Measurements from ENCODE around the gene RSF1.

RSF1 gene

DNA sequence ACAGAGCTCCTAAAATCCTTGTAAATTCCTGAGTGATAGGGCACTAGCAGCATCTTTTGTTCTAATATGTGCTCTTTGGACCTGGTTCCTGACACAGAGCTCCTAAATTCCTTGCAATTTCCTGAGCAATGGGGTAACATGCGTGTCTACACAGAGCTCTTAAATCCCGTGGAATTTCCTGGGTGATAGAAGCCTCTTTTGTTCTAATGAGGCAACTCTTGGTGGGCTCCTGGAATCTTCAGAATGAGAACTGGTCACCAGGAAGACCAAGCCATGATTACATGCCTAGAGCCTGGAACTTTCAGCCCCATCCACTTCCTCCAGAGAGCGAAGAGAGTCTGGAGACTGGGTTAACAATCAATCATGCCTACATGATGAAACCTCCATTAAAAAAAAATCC, 19.0 kb downstream of the RSF1 start:
- no peak for DNase-seq (ENCODE audit: low spot score)

DNA sequence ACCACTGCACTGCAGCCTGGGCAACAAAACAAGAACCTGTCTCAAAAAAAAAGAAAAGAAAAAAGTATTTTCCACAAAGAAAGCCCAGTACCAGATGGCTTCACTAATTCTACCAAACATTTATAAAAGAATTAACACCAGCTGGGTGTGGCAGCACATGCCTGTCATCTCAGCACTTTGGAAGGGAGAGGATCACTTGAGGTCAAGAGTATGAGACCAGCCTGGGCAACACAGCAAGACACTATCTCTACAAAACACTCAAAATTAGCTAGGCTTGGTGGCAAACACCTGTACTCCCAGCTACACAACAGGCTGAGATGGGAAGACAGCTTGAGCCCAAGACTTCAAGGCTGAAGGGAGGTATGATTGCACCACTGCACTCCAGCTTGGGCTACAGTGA, 20.1 kb downstream of the RSF1 start:
- no peak for DNase-seq (ENCODE audit: low spot score)

DNA sequence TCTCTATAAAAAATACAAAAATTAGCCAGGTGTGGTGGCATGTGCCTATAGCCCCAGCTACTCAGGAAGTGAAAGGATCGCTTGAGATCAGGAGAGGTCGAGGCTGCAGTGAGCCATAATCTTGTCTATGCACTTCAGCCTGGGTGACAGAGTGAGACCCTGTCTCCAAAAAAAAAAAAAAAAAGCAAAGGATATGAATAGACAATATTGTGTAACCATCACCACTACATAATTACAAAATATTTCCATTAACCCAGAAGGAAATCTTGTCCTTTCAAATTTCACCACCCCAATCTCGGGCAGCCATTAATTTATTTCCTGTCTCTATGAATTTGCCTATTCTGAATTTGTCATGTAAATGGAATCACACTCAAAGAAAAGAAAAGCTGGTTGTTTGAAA, 21.2 kb downstream of the RSF1 start:
- DNase-seq (ENCODE audit: low spot score) = no peak

DNA sequence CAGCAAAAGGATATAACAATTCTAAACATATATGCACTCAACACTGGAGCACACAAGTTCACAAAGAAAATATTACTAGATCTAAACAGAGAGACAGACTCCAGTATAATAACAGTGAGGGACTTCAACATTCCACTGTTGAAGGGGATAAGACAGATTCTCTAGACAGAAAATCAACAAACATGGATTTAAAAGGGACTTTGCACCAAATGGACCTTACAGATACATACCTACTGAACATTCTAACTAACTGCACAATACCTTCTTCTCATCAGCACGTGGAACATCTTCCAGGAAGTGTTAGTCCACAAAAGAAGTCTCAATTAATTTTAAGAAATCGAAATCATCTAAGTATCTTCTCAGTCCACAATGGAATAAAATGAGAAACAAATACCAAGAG, 26.6 kb downstream of the RSF1 start:
- DNase-seq (ENCODE audit: low spot score) = no peak

DNA sequence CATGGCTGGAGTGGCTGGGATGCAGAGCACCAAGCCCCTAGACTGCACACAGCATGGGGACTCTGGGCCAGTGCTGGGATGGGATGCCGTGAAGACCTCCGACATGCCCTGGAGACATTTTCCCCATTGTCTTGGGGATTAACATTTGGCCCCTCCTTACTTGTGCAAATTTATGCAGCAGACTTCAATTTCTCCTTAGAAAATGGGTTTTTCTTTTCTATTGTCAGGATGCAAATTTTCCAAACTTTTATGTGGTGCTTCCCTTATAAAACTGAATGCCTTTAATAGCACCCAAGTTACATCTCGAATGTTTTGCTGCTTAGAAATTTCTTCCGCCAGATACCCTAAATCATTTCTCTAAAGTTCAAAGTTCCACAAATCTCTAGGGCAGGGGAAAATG, 29.2 kb downstream of the RSF1 start:
- DNase-seq (ENCODE audit: low spot score) = no peak

DNA sequence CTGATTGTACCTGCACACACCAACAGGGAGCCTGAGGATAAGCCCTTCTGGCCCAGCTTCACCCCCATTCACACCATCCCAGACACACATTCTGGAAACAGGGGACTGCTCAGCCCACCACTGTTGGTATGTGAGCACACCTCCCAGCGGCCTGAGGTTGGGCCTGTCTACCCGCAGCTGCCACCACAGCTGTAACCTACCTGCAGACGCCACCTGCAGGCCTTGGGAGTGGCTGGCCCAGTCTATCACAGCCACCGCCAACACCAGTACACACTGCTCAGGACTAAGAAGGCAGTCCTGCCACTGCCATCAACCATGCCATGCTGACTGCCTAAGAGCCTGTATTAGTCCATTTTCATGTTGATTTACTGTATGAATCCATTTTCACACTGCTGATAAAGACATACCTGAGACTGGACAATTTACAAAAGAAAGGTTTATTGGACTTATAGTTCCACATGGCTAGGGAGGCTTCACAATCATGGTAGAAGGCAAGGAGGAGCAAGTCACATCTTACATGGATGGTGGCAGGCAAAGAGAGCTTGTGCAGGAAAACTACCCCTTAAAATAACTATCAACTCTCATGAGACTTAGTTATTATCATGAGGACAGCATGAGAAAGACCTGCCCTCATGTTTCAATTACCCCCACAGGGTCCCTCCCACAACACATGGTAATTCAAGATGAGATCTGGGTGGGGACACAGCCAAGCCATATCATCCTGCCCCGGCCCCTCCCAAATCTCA, 30.6 kb downstream of the RSF1 start:
- DNase-seq (ENCODE audit: low spot score) = no peak

DNA sequence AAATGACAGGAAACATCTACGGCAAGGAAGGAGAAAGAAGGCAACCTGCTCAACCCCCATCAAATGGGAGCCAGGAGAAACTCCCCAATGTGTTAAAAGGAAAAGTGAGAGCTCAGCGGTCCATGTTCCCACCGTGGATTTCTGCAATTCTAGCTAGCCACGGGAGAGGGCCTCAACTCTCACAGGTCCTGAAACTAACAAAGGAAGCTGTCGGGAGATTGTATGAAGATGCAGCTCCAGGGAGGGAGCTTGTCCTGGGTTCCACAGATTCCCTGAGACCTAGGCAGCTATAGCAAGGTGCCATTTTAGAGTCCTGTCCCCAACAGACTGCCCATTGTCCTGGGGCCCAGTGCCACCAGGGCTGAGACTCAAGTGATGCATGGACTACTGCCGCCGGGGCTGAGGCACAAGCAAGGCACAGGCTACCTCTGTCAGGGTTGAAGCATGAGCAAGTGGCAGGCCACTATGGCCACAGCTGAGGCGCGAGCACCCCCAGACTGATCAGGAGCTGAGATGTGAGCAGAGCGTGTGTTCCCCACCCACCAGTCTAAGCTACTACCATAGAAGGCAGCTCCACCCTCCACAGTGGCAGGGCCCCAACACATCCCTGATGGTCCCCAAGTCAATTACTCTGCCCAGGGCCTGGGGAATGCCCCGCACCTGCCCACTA, 31.3 kb downstream of the RSF1 start:
- no peak for DNase-seq (ENCODE audit: low spot score)

DNA sequence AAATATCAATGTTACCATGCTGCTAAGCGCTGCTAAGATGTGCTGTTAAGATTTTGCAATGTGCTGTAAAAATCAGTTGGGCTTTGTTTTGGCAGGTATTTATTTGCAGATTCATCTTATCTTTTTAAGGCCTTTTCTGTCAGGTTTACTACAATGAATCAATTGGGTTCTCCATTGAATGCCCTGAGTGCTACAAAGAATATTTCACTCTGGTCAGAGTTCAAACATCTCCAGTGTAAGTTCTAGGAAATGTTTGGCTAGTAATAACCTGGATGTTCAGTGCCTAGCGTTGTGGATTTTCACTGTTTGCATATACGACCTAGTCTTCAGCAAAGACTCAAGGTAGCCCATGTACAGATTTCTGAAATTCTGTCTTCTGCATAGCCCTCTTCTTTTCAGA, 36.0 kb downstream of the RSF1 start:
- no peak for DNase-seq (ENCODE audit: low spot score)

DNA sequence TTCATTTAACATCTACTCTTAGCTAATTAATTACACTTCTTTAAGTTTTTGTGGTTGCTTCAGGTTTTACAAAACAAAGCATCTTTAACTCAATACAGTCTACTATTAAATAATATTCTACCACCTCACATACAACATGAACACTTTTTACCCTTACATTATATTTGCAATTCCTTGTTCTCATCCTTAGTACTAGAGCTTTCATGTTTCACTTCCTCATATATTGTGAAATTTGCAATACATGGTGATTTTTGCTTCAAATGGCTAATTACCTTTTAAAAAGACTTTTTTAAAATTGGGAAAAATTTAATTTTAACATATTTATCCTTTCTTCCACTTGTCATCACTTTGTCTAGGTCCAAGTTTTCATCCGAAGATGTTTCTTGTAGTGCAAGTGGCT, 37.5 kb downstream of the RSF1 start:
- DNase-seq (ENCODE audit: low spot score) = no peak

DNA sequence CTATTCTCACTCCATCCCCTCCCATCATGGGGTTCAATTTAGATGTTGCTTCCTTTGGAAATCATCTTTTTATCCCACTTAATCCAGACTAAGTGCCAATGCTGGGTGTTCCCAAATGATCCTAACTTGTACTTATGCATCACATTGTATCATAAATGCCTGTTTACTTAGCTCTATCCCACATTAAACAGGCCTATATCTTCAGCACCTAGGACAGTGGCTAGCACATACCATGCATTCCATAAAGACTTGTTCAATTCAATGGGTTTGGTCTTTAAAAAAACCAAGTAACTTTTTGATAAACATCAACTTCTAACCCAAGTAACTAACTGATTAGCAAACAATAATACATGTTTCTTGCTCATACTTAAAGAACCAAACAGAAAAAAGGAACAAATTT, 40.6 kb downstream of the RSF1 start:
- DNase-seq (ENCODE audit: low spot score) = no peak

DNA sequence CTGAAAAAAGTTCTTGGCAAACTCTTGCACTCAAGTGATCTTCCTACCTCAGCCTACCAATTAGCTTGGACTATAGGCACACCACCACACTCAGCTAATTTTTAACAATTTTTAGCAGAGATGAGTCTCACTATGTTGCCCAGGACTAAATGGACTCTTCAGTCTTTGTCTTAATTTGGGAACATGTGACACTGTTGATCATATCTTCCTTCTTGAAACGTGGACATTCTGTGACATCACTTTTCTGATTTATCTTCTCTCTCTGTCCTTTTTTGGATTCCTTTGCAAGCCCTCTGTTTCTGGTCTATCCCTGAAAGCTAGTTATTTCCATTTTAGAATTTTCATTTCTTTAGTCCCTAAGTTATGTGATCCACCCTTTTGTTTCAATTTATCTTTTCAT, 42.0 kb downstream of the RSF1 start:
- no peak for DNase-seq (ENCODE audit: low spot score)

DNA sequence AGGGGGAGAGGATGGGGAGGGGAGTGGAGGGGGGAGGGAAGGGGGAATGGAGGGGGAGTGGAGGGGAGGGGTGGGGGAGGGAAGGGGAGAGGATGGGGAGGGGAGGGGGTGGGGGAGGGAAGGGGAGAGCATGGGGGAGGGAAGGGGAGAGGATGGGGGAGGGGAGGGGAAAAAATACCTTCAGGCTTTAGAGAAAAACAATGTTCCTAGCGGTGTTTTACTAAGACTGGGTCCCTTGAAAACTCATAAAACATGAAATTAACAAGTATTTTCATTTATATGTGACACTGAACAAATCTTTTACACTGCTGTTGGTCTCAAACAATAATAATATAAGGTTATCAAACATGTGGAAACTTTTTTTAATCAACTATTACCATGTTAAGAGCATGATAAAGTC, 42.4 kb downstream of the RSF1 start:
- no peak for DNase-seq (ENCODE audit: low spot score)

DNA sequence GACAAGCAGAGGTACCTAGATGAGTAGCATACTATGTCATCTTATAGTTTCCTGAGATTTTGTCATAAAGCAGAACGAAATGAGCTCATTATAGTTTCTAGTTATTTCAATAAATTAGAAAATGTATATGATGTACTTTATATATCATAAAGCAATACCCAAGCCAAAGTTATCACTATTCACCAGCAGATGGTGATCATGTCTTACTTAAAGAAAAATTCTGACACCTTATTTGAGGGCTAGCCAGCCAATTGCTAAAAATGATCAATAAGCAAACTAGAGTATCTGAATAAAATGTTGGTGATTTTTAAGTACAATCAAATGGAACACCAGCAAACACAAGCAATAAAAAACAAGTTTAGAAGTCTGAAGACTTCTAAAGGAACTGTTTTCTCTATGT, 44.1 kb downstream of the RSF1 start:
- DNase-seq (ENCODE audit: low spot score) = no peak

DNA sequence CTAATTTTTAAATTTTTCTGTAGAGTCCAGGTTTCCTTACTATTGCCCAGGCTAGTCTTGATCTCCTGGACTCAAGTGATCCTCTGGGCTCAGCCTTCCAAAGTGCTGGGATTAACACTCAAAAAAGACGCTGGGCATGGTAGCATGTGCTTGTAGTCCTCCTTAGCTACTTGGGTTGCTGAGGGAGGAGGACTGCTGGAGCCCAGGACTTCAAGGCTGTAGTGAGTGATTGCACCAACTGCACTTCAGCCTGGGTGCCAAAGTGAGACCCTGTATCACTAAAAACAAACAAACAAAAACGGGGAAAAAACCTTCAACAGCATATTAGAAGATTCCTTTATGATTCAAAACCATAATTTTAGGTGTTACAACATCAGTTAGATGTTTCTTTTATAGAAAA, 44.6 kb downstream of the RSF1 start:
- no peak for DNase-seq (ENCODE audit: low spot score)

DNA sequence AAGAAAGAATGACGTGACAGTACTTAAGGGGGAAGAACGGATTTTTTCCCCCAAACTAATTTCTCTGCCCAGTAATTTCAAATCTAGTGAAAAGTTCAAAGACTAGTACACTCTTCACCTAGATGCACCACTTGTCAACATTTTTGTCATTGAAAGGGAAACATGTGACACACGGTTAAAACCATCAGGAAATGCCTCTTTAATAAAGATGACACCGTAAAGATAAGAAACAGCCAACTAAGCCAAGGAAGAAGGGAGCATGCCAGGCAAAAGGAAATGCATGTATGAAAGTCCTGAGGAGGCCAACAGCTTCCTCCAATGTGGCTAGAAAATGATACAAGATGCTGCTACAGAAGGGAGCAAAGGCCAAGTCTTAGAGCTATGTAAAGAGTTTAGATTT, 49.4 kb downstream of the RSF1 start:
- DNase-seq (ENCODE audit: low spot score) = no peak

DNA sequence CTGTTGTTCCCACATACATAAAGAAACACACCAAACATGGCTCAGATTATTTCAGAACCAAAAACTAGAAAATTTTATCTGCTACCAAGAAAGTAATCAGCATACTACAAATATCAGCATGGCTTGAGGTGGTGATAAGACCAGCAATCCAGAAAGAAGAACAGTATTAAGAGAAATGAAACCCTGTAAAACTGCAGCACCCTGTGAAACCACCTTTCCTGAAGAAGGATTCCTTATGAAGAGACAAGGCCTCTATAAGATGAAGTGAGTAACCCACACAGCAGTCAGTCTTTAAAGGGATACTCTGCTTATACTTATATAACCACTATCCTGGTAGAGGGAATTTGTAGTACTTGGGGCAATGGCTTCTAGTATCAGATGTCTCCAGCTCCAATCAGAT, 49.9 kb downstream of the RSF1 start:
- no peak for DNase-seq (ENCODE audit: low spot score)

DNA sequence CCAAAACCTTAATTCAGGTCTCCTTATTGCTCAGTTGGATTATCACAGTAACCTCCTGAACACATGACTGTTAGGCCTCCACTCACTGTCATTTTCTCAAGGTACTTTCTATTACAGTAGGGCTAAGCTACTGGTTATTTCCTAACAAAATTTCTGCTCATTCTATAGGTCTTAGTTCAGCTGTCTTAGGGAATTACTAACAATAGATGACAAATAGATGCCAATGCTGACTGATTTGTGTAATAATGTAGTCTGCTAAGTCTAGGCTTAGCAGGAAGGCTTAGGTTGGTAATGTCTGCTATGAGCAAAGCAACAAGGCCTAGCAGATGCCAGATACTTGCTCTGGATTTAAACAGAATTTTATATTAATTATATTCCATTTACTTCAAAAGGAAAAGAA, 58.1 kb downstream of the RSF1 start:
- no peak for DNase-seq (ENCODE audit: low spot score)

DNA sequence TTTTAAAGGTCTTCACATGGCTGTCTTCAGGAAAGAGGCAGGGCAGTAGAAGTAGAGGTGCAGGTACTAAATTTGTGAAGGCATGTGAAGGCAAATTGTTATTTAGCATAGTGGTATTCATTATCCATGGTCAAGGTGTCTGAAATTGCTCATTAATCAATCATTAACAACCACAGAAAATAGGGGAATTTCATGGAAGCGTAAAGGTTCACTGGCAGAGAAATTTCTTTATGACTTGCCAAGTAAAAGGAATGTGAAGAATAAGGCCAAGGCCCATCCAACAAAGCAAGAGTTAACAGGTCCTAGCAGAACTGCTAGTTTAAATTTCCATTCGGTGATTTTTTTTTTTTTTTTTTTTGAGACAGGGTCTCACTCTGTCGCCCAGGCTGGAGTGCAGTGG, 59.0 kb downstream of the RSF1 start:
- no peak for DNase-seq (ENCODE audit: low spot score)

DNA sequence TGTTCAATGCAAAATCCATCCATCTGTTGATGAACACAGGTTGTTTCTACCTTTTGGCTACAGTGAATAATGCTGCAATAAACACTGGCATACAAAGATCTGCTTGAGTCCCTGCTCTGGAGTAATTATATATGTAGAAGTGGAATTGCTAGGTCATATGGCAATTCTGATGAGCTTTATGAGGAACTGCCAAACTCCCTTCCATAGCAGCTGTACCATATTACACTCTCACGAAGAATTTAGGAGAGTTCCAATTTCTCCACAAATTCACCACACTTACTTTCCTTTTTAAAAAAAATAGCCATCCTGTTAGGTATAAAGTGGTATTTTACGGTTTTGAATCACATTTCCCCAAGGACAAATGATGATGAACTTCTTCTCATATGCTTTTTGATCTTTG, 62.2 kb downstream of the RSF1 start:
- DNase-seq (ENCODE audit: low spot score) = no peak

DNA sequence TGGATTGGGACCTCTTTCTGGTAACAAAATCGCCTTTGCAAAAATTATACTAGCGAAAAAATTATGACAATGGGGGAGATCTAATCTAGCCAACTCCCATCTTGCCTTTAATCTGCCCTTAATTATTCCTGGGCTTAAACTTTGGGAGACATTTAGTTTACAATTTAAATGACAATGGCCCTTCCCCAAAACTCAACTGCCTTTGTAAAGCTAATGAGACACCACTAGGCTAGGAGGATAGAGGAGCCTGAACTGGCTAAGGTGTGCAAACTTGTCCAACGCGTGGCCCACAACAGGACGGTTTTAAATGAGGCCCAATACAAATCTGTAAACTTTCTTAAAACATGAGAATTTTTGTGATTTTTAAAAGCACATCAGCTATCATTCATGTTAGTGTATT, 67.3 kb downstream of the RSF1 start:
- no peak for DNase-seq (ENCODE audit: low spot score)

DNA sequence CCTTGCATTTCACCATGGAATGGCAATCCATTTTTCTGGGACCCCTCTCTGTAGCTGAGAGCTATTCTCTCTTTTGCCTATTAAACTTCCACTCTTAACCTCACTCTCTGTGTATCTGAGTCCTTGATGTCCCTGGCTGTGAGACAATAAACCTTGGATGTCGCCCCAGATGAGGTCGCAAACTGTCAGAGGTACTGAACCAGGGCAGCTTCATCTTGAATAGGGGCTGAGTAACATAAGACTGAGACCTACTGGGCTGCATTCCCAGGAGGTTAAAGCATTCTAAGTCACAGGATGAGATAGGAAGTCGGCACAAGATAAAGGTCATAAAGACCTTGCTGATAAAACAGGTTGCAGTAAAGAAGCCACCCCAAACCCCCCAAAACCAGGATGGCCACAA, 68.0 kb downstream of the RSF1 start:
- DNase-seq (ENCODE audit: low spot score) = peak; percentile 27

DNA sequence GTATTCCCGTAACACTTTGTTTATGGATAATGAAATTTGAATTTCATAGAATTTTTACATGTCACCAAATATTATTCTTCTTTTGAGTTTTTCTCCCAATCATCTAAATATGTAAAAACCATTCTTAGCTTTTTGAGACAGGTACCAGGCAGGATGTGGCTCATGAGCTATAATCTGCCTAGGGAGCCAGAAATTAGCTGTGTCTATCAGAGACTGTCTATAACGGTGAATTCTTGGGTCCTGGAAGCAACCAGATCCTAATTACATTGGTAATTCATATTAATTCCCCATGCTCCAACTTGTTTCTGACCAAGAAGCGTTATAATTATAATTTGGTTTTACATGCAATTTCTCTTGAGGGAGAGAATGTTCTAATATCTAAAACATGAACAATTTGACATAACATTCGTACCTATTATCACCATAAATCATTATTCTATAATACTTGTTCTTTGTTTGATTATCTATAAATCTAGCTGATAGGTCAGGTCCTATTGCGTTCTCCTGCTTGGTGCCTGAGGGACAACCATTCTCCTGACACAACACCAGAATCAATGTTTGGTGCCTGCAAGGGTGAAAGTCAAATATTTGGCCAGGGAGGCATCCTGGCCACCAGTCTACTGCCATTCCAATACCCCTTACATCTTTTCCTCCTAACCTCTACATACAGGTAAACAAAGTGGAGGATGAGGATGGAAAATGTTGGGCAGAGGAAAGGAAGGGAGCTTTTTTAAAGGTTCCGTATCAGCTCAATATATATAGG, 69.9 kb downstream of the RSF1 start:
- no peak for DNase-seq (ENCODE audit: low spot score)

DNA sequence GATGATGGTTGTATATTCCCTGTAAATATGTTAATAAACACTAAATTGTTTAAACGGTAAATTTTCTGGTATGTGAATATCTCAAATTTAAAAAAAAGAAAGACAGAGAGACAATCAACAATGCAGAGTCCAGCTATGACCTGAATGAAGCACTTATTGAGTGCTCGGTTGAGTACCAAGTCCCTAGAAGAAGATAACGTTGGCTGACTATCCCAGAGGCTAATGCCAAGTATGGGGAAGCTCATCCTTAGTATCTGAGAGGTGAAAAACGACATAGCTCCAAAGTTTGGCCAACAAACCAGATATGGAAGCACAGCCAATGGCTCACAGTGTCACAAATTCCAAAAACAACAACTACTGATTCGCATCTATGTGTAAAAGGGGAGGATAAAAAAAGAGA, 71.3 kb downstream of the RSF1 start:
- DNase-seq (ENCODE audit: low spot score) = no peak
